ENCODE data around the gene DCDC2C. TPM values are rescaled to one million over a fixed set of nuclear protein-coding genes. Genes with fewer than 3 reads are reported as not detected.

Gene DCDC2C
- total and polyA plus RNA-seq, 9 of the 15 experiments (the other 6 are each of a cell fraction or from before 2014, with no cell fraction given): not detected

GRCh38 chr2:3837086-3837485 lies 133.7 kb downstream of the DCDC2C start (continued):
- TF ChIP-seq U2AF1 (optimal IDR thresholded peaks at IDR 0.05; ENCODE audit: low read depth, low read length) (no peak), ZNF655 (CRISPR knock-in tag; IDR thresholded peaks at IDR 0.05) (no peak), ZNF140 (CRISPR knock-in tag; IDR thresholded peaks at IDR 0.05) (no peak), C11orf30 (IDR thresholded peaks at IDR 0.05; ENCODE audit: low read depth) (peak; percentile 55; the same call in 1 of the 2 replicates), HES1 (IDR thresholded peaks at IDR 0.05; ENCODE audit: low read depth) (no peak), MAFF (IDR thresholded peaks at IDR 0.05; ENCODE audit: low read length) (peak; percentile 38), CBX5 (IDR thresholded peaks at IDR 0.05; ENCODE audit: borderline replicate concordance, low read depth) (no peak)

DNA sequence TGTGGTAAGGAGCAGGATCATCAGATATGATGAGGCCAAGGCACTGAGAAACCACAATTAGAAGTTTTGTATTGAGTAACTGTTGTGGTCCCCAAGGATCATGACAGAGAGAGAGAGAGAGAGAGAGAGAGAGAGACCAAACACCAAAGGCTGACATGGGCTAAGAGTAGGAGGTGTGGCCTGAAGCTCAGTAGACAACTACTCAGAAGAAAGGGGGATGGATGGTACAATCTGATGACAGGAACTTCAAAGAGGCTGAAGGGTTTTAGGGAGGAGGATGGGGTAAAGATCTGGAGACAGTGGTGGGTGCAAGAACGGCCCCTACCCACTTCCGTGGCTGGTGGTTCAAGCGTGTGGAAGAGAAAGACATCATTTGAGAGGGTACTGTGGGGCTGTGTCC lies 135.0 kb downstream of the DCDC2C start:
- CTCF ChIA-PET (ENCODE audit: low intra/inter-chr PET ratio): no interaction called here
- no TSS peak for BruUV-seq (replicated peaks)
- WGBS (ENCODE audit: insufficient coverage, low coverage, missing lambda C conversion rate): 0% methylated on average over 3 of the region's 3 CpGs
- in situ Hi-C loops (cut with MboI) (no loop called here), intact Hi-C loops (cut with micrococcal nuclease) (no loop called here)
- DNase-seq (ENCODE audit: extremely low read depth in 1 of 4, low spot score in 3 of 4) (no peak), FAIRE-seq (no peak), ATAC-seq (no peak)
- H3K27me3 ChIP-seq (ENCODE audit: control insufficient read depth in 2 of 2, insufficient read depth in 2 of 2, low read length in 2 of 2): peaks cover 4 to 15% of the 10 kb centered on the region in 2 experiments; a peak in 3 of 5 replicates
- H3K9me1 ChIP-seq (ENCODE audit: control insufficient read depth, insufficient read depth, low read length): no peaks in the 10 kb centered on the region
- no peaks in the 10 kb centered on the region for H3K36me3 ChIP-seq (ENCODE audit: control insufficient read depth, insufficient read depth, low read length)
- H3K9me3 ChIP-seq (replicated peaks; ENCODE audit: control insufficient read depth, insufficient read depth, low read depth, low read length): no peaks in the 10 kb centered on the region
- H4K20me1 ChIP-seq (replicated peaks; ENCODE audit: control insufficient read depth, insufficient read depth, low read length): no peaks in the 10 kb centered on the region
- H2AFZ ChIP-seq (ENCODE audit: low read depth, low read length): no peak overlapping the region
- H3K9ac ChIP-seq (ENCODE audit: insufficient read depth in 1 of 2, low read depth in 2 of 2, low read length in 2 of 2): no peak overlapping the region
- no peak overlapping the region for H3K4me3 ChIP-seq
- no peaks in the 10 kb centered on the region for H3K79me2 ChIP-seq (ENCODE audit: control insufficient read depth, insufficient read depth, low read length)
- H3K4me2 ChIP-seq (ENCODE audit: insufficient read depth, low read length): no peak overlapping the region
- H3K4me1 ChIP-seq (replicated peaks in 1 of 2; ENCODE audit: control insufficient read depth in 2 of 2, insufficient read depth in 2 of 2, low read length in 2 of 2): no peaks in the 10 kb centered on the region
- H3K27ac ChIP-seq (ENCODE audit: extremely low read depth, low read depth, low read length): no peak overlapping the region
- POLR2A ChIA-PET: interaction anchor here (0.7 kb wide), 1 partner anchor 75 kb away, joined by 4 read pairs; no protein-coding TSS in a partner anchor
- TF ChIP-seq POU5F1 (IDR thresholded peaks at IDR 0.05; ENCODE audit: borderline replicate concordance, low read depth, low read length, partially characterized antibody): no peak
- TF ChIP-seq SNIP1 (IDR thresholded peaks at IDR 0.05; ENCODE audit: low read depth): no peak
- TF ChIP-seq MECOM (CRISPR knock-in tag; IDR thresholded peaks at IDR 0.05): no peak
- no peak for TF ChIP-seq CBX2 (IDR thresholded peaks at IDR 0.05; ENCODE audit: insufficient read depth, low read length, poor library complexity, severe bottlenecking)
- TF ChIP-seq ZNF124 (CRISPR knock-in tag; IDR thresholded peaks at IDR 0.05): no peak
- no peak for TF ChIP-seq TAL1 (IDR thresholded peaks at IDR 0.05)
- TF ChIP-seq FOXK1 (CRISPR knock-in tag; IDR thresholded peaks at IDR 0.05; ENCODE audit: borderline replicate concordance): no peak
- no peak for TF ChIP-seq ZBED1 (IDR thresholded peaks at IDR 0.05)
- no peak for TF ChIP-seq FOXJ2 (tag; IDR thresholded peaks at IDR 0.05)
- TF ChIP-seq U2AF2 (optimal IDR thresholded peaks at IDR 0.05; ENCODE audit: low read depth, low read length): no peak
- TF ChIP-seq SREBF1 (IDR thresholded peaks at IDR 0.05; ENCODE audit: borderline replicate concordance, low read depth, low read length): no peak
- TF ChIP-seq ZBTB1 (CRISPR knock-in tag; IDR thresholded peaks at IDR 0.05; ENCODE audit: borderline replicate concordance, low read depth): no peak
